Liver (tissue), 3 donors: ENCODE results near the gene LIN9.

ENCODE experiments used
- SP1 ChIP-seq: IDR thresholded peaks from 2 replicates; pipeline ENCODE4 v1.6.1; 2018; ENCODE audit warnings: antibody characterized with exemption, mild to moderate bottlenecking
- TF ChIP-seq, protein P1 (sequence below): fragments of 150-350 bp; IDR thresholded peaks from 2 replicates; pipeline ENCODE4 v1.5.1; 2017; ENCODE audit warnings: improper control_type of control experiment, low read depth, low read length; ENCODE audit not compliant: missing input control
- TF ChIP-seq, protein P2 (sequence below): IDR thresholded peaks from 2 replicates; pipeline ENCODE4 v1.6.1; 2016; ENCODE audit warnings: antibody characterized with exemption
- donor health status: healthy.
- donor health status: healthy.

DNA sequence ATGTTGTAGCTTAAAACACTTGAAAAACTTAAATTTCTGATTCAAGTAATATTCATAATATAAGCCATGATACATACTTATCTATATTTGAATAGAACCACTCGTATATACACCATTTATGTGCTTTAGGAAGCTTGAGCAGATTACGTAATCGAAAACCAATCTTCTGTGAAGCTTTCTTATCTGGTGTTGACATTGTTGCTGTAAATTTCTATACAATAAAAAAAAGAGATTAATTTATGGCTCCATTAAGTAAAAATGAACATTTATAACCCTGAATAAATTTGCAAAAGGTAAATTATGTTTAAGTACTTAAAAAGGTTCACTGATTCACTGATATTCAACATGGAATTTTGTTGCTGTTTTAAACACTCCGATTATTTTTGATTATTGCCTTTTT is 21.4 kb downstream of the LIN9 start:
- TF ChIP-seq, protein P1, sequence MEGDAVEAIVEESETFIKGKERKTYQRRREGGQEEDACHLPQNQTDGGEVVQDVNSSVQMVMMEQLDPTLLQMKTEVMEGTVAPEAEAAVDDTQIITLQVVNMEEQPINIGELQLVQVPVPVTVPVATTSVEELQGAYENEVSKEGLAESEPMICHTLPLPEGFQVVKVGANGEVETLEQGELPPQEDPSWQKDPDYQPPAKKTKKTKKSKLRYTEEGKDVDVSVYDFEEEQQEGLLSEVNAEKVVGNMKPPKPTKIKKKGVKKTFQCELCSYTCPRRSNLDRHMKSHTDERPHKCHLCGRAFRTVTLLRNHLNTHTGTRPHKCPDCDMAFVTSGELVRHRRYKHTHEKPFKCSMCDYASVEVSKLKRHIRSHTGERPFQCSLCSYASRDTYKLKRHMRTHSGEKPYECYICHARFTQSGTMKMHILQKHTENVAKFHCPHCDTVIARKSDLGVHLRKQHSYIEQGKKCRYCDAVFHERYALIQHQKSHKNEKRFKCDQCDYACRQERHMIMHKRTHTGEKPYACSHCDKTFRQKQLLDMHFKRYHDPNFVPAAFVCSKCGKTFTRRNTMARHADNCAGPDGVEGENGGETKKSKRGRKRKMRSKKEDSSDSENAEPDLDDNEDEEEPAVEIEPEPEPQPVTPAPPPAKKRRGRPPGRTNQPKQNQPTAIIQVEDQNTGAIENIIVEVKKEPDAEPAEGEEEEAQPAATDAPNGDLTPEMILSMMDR = no peak
- TF ChIP-seq, protein P2, sequence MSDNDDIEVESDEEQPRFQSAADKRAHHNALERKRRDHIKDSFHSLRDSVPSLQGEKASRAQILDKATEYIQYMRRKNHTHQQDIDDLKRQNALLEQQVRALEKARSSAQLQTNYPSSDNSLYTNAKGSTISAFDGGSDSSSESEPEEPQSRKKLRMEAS = no peak
- TF ChIP-seq SP1 = no peak
